Neural cell (in vitro differentiated cells): ENCODE results near the gene GRM5. TPM values are rescaled to one million over a fixed set of nuclear protein-coding genes. Genes with fewer than 3 reads are reported as not detected.

Experiments
- H2AFZ ChIP-seq: fragments of 200-600, 300-800 bp; sonication (generic), shearing (Covaris generic); 2 replicates; pipeline ENCODE4 v1.6.0; 2014; ENCODE audit warnings: low read depth, mild to moderate bottlenecking, antibody characterized with exemption, low read length, moderate library complexity
- H3F3A ChIP-seq: fragments of 200-600 bp; shearing (Covaris generic); 2 replicates; pipeline ENCODE4 v1.6.1; 2016; ENCODE audit warnings: mild to moderate bottlenecking, moderate library complexity, mixed read lengths, antibody characterized with exemption, low read length; ENCODE audit not compliant: insufficient read depth, poor library complexity, severe bottlenecking
- H3K27ac ChIP-seq: fragments of 200-600, 300-800 bp; sonication (generic), shearing (Covaris generic); 2 replicates; pipeline ENCODE4 v1.5.1; 2014; ENCODE audit warnings: mild to moderate bottlenecking, low read length, moderate library complexity
- H3K27me3 ChIP-seq: fragments of 300-800, 200-600 bp; sonication (generic), shearing (Covaris generic); 2 replicates; pipeline ENCODE4 v1.6.0; 2014; ENCODE audit warnings: mild to moderate bottlenecking, low read depth, low read length, moderate library complexity; ENCODE audit not compliant: insufficient read depth
- H3K36me3 ChIP-seq: fragments of 300-800, 200-600 bp; sonication (generic), shearing (Covaris generic); 2 replicates; pipeline ENCODE4 v1.5.1; 2014; ENCODE audit warnings: mild to moderate bottlenecking, antibody characterized with exemption, low read length, moderate library complexity; ENCODE audit not compliant: insufficient read depth
- H3K4me2 ChIP-seq: fragments of 300-800, 200-600 bp; sonication (generic), shearing (Covaris generic); 2 replicates; pipeline ENCODE4 v1.6.0; 2014; ENCODE audit warnings: mild to moderate bottlenecking, low read length
- H3K4me3 ChIP-seq: fragments of 300-800, 200-600 bp; sonication (generic), shearing (Covaris generic); 2 replicates; pipeline ENCODE4 v1.5.1; 2014; ENCODE audit warnings: mild to moderate bottlenecking, low read length, moderate library complexity
- H3K79me2 ChIP-seq: fragments of 200-600 bp; shearing (Covaris generic); replicated peaks from 2 replicates; pipeline ENCODE4 v1.6.0; 2014; ENCODE audit warnings: mild to moderate bottlenecking, low read length, moderate library complexity; ENCODE audit not compliant: insufficient read depth
- H3K9ac ChIP-seq: fragments of 300-800, 200-600 bp; sonication (generic), shearing (Covaris generic); 2 replicates; pipeline ENCODE4 v1.6.1; 2016; ENCODE audit warnings: mild to moderate bottlenecking, low read length, mixed read lengths
- H3K9me2 ChIP-seq: fragments of 200-600 bp; shearing (Covaris generic); 2 replicates; pipeline ENCODE4 v1.6.1; 2016; ENCODE audit warnings: mild to moderate bottlenecking, low read length, mixed read lengths; ENCODE audit not compliant: insufficient read depth
- H3K9me3 ChIP-seq: fragments of 200-600, 300-800 bp; sonication (generic), shearing (Covaris generic); 2 replicates; pipeline ENCODE4 v1.6.1; 2016; ENCODE audit warnings: mild to moderate bottlenecking, mixed run types, low read length, moderate library complexity, mixed read lengths
- H4K20me1 ChIP-seq: fragments of 200-600 bp; shearing (Covaris generic); 2 replicates; pipeline ENCODE4 v1.6.1; 2016; ENCODE audit warnings: mild to moderate bottlenecking, mixed run types; ENCODE audit not compliant: insufficient read depth
- CTCF ChIP-seq: fragments of 450-650 bp; IDR thresholded peaks from 2 replicates; pipeline ENCODE4 v1.5.1; 2014; ENCODE audit warnings: antibody characterized with exemption, mild to moderate bottlenecking, moderate library complexity; ENCODE audit not compliant: poor library complexity, severe bottlenecking
- EP300 ChIP-seq: fragments of 450-650 bp; conservative IDR thresholded peaks from 2 replicates; pipeline ENCODE4 v1.6.1; 2014; ENCODE audit warnings: antibody characterized with exemption, mild to moderate bottlenecking, moderate library complexity; ENCODE audit not compliant: poor library complexity, severe bottlenecking
- EZH2 ChIP-seq: fragments of 200-600, 300-800 bp; shearing (Covaris generic), sonication (generic); IDR thresholded peaks from 2 replicates; pipeline ENCODE4 v1.6.1; 2014; ENCODE audit warnings: antibody characterized with exemption, low read length, borderline replicate concordance, mild to moderate bottlenecking; ENCODE audit not compliant: insufficient read depth, poor library complexity, severe bottlenecking
- MXI1 ChIP-seq: fragments of 450-650 bp; conservative IDR thresholded peaks from 2 replicates; pipeline ENCODE4 v1.6.1; 2014; ENCODE audit warnings: antibody characterized with exemption, mild to moderate bottlenecking; ENCODE audit not compliant: poor library complexity, severe bottlenecking
- POLR2AphosphoS5 ChIP-seq: IDR thresholded peaks from 2 replicates; pipeline ENCODE4 v1.6.1; 2012
- RAD21 ChIP-seq: fragments of 450-650 bp; conservative IDR thresholded peaks from 2 replicates; pipeline ENCODE4 v1.6.1; 2014; ENCODE audit warnings: antibody characterized with exemption, mild to moderate bottlenecking, moderate library complexity
- REST ChIP-seq: IDR thresholded peaks from 2 replicates; pipeline ENCODE4 v1.6.1; 2012; ENCODE audit warnings: borderline replicate concordance
- SMC3 ChIP-seq: fragments of 450-650 bp; conservative IDR thresholded peaks from 2 replicates; pipeline ENCODE4 v1.6.1; 2014; ENCODE audit warnings: antibody characterized with exemption, mild to moderate bottlenecking, moderate library complexity; ENCODE audit not compliant: poor library complexity
- TAF1 ChIP-seq: IDR thresholded peaks from 2 replicates; pipeline ENCODE4 v1.6.1; 2012; ENCODE audit warnings: low read depth
- polyA plus RNA-seq: library from polyadenylated mRNA; depleted of rRNA; stranded (reverse); fragments of >200 nt; gene quantifications from 2 replicates; pipeline ENCODE4 v1.2.3, GENCODE V29; 2014

Gene GRM5
- polyA plus RNA-seq, 1 donor from 2014 or later = 11.8 TPM

DNA sequence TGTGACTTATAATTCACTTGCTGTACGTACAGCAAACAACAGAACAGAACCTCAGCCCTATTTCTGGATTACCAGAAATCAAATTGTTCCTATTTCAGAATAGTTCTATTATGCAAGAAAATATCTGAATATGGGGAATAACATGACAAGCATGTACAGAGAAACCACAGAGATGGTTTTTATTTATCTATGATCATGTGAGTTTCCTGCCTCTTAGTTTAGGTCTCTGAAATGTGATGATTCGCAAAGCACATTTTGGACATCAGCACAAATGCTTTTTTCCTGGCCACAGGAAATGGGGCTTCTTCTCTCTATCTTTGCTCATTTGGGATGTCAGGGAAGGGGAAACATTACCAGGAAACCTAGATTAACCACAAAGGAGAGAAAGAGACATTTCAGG, 461.5 kb downstream of the GRM5 start:
- Histone ChIP-seq H3K9ac (no peak overlapping the region), H3K9me2 (no peaks in the 10 kb centered on the region), H4K20me1 (no peaks in the 10 kb centered on the region), H3K4me2 (no peak overlapping the region), H3K4me3 (no peak overlapping the region), H3F3A (no peaks in the 10 kb centered on the region), H3K27me3 (no peaks in the 10 kb centered on the region), H2AFZ (no peak overlapping the region), H3K27ac (no peak overlapping the region), H3K9me3 (no peaks in the 10 kb centered on the region), H3K79me2 (no peaks in the 10 kb centered on the region), H3K36me3 (no peaks in the 10 kb centered on the region)
- TF ChIP-seq EP300 = no peak

DNA sequence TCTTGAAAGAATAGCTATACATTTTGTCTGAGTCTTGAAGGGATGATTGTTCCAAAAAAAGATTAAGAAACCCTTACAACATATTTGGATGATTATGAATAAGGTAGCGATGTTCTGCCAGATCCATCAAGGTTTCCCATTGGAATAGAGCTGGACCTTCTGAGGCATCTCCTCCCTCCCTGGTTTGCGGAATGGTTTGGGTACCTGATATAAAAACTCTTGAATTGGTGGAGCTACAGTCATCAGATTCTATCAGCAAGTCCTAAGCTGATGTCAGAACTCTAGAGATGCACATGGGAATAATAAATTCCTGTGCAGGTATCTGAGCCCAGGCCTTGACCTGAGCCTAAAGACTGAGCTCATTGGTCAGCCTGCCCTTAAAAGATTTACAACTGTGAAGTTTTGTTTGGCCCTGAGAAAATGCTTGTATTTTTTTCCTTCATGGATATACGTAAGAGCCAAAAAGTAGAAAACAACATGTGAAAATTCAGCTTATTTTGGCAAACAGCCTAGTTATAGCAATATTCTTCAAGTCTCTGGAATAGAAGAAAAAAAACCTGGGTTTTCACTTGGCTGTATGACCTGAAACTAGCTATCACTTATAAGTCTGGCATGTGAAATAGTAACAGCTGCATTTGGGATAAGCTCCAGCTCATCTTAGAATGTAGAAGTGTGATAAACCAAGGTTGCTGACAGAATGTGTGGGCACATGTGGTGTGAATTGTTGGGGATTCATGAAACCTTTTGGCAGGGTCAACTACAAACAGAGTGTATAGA, 462.5 kb downstream of the GRM5 start:
- no peaks in the 10 kb centered on the region for H3K79me2 ChIP-seq
- no peaks in the 10 kb centered on the region for H3K27me3 ChIP-seq
- no peaks in the 10 kb centered on the region for H3K9me2 ChIP-seq
- H3K4me2 ChIP-seq = no peak overlapping the region
- H3K4me3 ChIP-seq = no peak overlapping the region
- no peaks in the 10 kb centered on the region for H3K36me3 ChIP-seq
- no peak overlapping the region for H3K27ac ChIP-seq
- TF ChIP-seq RAD21 (no peak), SMC3 (no peak), TAF1 (no peak), POLR2AphosphoS5 (no peak), EZH2 (no peak), MXI1 (no peak), REST (no peak), CTCF (no peak), EP300 (no peak)
- H3F3A ChIP-seq = no peaks in the 10 kb centered on the region
- H3K9me3 ChIP-seq = no peaks in the 10 kb centered on the region
- H3K9ac ChIP-seq = no peak overlapping the region
- no peaks in the 10 kb centered on the region for H4K20me1 ChIP-seq
- H2AFZ ChIP-seq = no peak overlapping the region
